Cardiac septum (tissue), 1 donor: ENCODE measurements around the gene MAP3K7. TPM values are rescaled to one million over a fixed set of nuclear protein-coding genes. Genes with fewer than 3 reads are reported as not detected.

ENCODE experiments used
- DNase-seq: peaks from one replicate; pipeline ENCODE4 v3.0.0-alpha.2; 2020; ENCODE audit warnings: low spot score
- intact Hi-C: fragments of 100-400 bp; cut with DNase I; formaldehyde crosslinking; loops from one replicate; pipeline ENCODE4 v1.14.0; 2022
- total RNA-seq: library from RNA; stranded (reverse); fragmentation: NEBNext Ultra II Directional; extraction: Animal tissue kit (Norgen Biotek cat#: 25700); gene quantifications from one replicate; pipeline ENCODE4 v1.2.1, GENCODE V29; 2021
- donor health status: DM: no; HTN: no; CAD: no.

Gene MAP3K7
- total RNA-seq, 1 donor from 2014 or later = 23.9 TPM

GRCh38 chr6:90537027-90537426 lies 49.8 kb downstream of the MAP3K7 start:
- DNase-seq = no peak
- intact Hi-C loops = no loop called here

- intact Hi-C loops = no loop called here
- no peak for DNase-seq
These were observed 50.4 kb downstream of the MAP3K7 start for GRCh38 chr6:90536520-90536919.

DNA sequence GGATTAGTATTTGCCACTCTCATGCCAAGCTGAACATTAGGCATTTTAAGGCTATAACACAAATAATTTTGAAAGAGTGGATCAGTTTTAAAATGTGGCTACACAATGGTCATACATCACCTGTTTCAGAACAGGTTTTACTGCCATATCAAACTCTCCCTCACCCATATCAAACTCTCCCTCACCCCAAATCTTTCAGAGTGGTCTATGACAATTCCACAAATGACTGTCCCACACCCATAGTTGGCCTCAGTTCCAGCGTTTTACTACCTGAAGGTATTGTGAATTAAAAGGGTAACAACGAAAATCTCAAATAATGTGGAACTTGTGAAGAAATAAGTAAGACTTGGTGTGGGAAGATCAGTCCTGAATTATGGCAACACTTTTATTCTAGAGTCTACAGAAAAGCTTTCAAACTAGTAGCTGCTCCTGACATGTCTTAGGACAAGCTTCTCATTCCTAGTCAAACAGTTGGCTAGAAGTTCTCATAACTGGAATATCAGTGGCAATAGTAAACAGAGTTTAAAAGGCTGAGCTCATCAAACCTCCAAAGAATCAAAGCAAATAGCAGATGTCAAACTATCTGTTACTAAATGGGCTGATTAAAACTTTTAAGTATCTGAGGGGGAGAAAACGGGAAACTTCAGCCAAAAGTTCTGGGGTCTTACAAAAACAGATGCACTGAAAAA lies 52.4 kb downstream of the MAP3K7 start:
- intact Hi-C loops = no loop called here
- no peak for DNase-seq

- DNase-seq = no peak
- intact Hi-C loops = no loop called here
These were observed 53.1 kb downstream of the MAP3K7 start for GRCh38 chr6:90533615-90534336.

DNA sequence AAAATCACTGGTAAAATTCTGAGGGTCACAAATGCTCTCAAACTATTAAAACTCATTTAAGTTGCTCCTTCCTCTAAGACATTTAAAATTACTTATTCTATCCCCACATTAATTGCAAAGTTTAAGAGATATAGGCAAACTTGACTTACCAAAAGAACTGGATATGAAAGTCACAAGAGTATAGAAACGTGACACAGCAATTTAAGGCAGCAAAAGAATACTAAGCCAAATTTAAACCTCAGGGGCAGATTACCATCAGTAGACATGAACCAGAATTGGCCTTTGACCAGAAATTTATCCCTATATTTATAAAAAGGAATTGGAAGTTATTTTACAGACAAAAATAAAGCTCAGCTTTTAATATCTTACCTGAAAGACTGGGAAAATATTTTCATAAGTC lies 56.0 kb downstream of the MAP3K7 start:
- intact Hi-C loops = no loop called here
- DNase-seq = no peak

- intact Hi-C loops = no loop called here
- no peak for DNase-seq
These were observed 61.5 kb downstream of the MAP3K7 start for GRCh38 chr6:90525421-90525820.

- DNase-seq = no peak
- intact Hi-C loops = no loop called here
These were observed 63.0 kb downstream of the MAP3K7 start for GRCh38 chr6:90523779-90524310.

DNA sequence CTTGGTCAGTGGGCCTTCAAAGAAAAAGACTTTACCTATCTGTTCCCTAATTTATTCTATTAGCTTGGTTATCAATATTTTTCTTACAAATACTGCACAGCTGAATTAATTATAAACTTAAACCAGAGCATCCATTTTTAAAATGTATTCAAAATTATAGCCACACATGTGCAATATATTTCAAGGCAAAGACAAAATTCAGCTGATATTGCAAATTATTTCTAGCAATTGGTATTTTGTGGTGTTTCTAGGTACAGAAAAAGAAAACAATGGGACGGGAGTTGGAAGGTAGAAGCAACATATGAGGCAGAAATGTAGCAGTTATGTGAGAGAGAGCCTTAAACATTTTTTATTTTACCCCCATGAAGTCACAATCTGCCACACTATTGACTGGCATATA lies 64.9 kb downstream of the MAP3K7 start:
- intact Hi-C loops = no loop called here

GRCh38 chr6:90516074-90516660 lies 70.7 kb downstream of the MAP3K7 start:
- intact Hi-C loops = no loop called here
- no peak for DNase-seq

More for the DNA sequence above, 64.9 kb downstream of the MAP3K7 start:
- no peak for DNase-seq

DNA sequence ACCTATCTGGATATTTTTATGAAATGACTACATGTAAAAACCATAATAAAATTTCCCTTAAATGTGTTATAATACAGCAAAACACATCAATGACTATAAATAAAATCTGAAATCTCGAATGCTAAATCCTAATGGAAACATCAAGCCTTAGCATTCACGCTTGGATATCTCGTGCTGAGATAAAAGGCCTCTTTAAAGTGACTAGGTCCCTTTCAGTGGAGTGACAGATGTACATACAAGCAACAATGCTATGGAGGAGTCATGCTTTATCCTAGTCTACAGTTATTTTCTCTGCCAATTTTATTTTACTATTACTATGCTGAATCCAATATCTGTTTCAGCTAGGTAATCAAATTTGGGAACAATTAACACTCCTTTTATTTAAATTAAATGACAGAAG lies 72.4 kb downstream of the MAP3K7 start:
- DNase-seq = no peak
- intact Hi-C loops = no loop called here

GRCh38 chr6:90508753-90509152 lies 78.1 kb downstream of the MAP3K7 start:
- intact Hi-C loops = no loop called here
- DNase-seq = no peak

- no peak for DNase-seq
- intact Hi-C loops = no loop called here
These were observed 83.9 kb downstream of the MAP3K7 start for GRCh38 chr6:90502866-90503407.

- intact Hi-C loops = no loop called here
- DNase-seq = no peak
These were observed 84.5 kb downstream of the MAP3K7 start for GRCh38 chr6:90502381-90502780.

- intact Hi-C loops = no loop called here
- no peak for DNase-seq
These were observed 86.4 kb downstream of the MAP3K7 start for GRCh38 chr6:90500458-90500857.

GRCh38 chr6:90497411-90497810 lies 89.5 kb downstream of the MAP3K7 start:
- DNase-seq = no peak
- intact Hi-C loops = no loop called here

GRCh38 chr6:90496258-90497016 lies 90.4 kb downstream of the MAP3K7 start:
- DNase-seq = no peak
- intact Hi-C loops = no loop called here

GRCh38 chr6:90495216-90495817 lies 91.6 kb downstream of the MAP3K7 start:
- DNase-seq = no peak
- intact Hi-C loops = no loop called here

DNA sequence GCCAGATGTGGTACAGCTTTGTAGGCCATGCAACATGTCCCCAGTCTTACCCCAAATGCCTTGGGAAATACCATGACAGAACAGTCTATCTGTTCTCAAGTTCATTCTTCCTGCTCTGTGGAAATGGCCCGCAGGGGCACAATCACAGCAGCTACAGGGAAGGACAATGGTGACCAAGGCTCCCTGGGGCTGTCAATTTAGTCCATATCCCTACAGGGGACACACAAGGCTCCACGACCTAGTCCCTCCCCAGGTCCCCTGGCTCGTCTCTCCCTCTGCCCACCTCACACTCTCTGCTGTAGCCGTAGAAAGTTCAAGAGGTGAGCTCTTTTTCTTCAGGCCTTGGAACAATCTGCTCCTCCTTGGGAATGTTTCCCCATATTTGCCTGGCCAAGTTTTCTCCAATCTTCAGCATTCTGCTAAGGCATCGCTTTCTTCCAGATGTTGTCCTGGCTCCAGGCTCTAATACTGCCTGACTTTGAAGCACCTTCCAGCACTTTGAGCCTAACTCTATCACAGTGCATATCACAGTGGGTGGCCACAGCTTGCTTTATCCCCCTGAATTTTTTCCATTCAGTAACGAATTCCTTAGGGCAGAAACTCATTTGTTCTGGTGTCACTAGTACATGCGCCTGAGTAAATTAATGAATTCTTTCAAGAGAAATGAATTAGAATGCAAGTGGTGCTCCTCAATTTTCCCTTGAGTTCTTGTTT lies 92.6 kb downstream of the MAP3K7 start:
- intact Hi-C loops = no loop called here
- no peak for DNase-seq

GRCh38 chr6:90493332-90493731 lies 93.5 kb downstream of the MAP3K7 start:
- no peak for DNase-seq
- intact Hi-C loops = no loop called here
